HepG2 (cell line): Measurements from ENCODE around the gene COL4A2.

Source experiments
- CREM ChIP-seq, 2 experiments: sonication (generic) in 1 of 2; formaldehyde crosslinking in 1 of 2; IDR thresholded peaks; 2 replicates each; pipeline versions ENCODE4 v1.4.0 to v1.6.1; 2016 to 2020; ENCODE audit warnings: antibody characterized with exemption in 1 of 2, mild to moderate bottlenecking in 1 of 2, missing genetic modification reagents in 1 of 2
- MBD4 ChIP-seq: IDR thresholded peaks from 2 replicates; pipeline ENCODE4 v1.6.1; 2012; ENCODE audit warnings: low read length, inconsistent platforms, borderline replicate concordance
- PLRG1 ChIP-seq: fragments of 450-650 bp; conservative IDR thresholded peaks from 2 replicates; pipeline ENCODE4 v1.6.1; 2016
- ZBTB44 ChIP-seq: sonication (generic); formaldehyde crosslinking; IDR thresholded peaks from 2 replicates; pipeline ENCODE4 v1.4.0; 2020; ENCODE audit warnings: missing genetic modification reagents
- ZNF335 ChIP-seq: sonication (generic); formaldehyde crosslinking; IDR thresholded peaks from 2 replicates; pipeline ENCODE4 v1.4.0; 2020; ENCODE audit warnings: missing genetic modification reagents

GRCh38 chr13:110433014-110433413 lies 125.9 kb downstream of the COL4A2 start:
- TF ChIP-seq MBD4 (no peak), CREM (IDR thresholded peaks at IDR 0.05) (no peak), CREM (CRISPR knock-in tag; IDR thresholded peaks at IDR 0.05) (no peak), ZBTB44 (no peak), ZNF335 (CRISPR knock-in tag) (no peak), PLRG1 (no peak)
